Activated CD8-positive, alpha-beta memory T cell treated with anti-CD3 and anti-CD28 coated beads for 36 hours (primary cell): ENCODE measurements around the gene NCOA1. TPM values are rescaled to one million over a fixed set of nuclear protein-coding genes. Genes with fewer than 3 reads are reported as not detected.

Source experiments
- CTCF ChIA-PET: fragments of 350-600 bp; sonication (Branson Sonifier 250); formaldehyde crosslinking; loops from one replicate; lab custom pipeline; 2021; ENCODE audit warnings: antibody characterized with exemption; lab: Charles Lee
- POLR2A ChIA-PET: fragments of 350-600 bp; sonication (Branson Sonifier 250); formaldehyde crosslinking; loops from one replicate; lab custom pipeline; 2021; ENCODE audit warnings: antibody characterized with exemption; lab: Charles Lee
- total RNA-seq, 2 experiments: library from RNA; stranded (reverse); gene quantifications; one replicate each; pipeline ENCODE4 v1.2.3, GENCODE V29; 2021

The NCOA1 gene
- total RNA-seq, 2 experiments from 2014 or later, result 28.6 to 28.9 TPM

DNA sequence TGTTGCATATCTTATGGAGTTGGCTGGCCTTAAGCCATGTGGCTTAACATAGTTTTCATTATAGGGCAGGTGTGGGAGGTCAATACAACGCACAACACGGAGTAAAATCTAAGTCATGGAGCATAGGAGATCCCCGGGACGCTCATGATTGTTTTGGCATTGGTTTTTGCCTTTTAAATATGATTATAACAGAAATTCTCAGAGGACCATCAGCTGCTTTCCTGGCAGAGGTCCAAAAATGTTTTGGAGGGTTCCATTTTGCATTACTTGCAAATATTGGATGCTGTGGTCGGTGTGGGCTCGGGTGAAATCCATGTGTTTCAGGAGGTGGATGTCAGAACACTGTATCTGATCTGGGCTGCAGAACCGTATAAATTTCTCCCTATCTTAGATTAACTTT, 3.4 kb downstream of the NCOA1 start:
- ChIA-PET POLR2A (no interaction called here), CTCF (no interaction called here)

DNA sequence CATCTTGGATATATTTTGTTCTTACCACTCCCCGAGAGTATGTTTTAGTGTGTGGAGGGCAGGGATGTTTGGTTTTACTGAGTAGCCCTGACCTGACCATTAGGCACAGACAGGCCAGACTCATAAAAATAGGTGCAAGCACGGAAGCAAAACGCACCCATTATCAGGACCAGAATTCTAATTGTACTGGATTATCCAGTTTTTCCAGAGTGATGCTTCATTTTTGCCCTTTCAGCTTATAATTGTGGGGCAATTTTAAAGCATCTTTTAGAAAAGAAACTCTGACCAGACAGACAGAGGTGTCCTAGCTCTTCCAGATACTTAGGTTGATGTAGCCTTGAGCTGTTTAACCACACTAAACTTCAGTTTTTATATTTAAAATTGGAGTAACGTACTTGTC, 4.4 kb downstream of the NCOA1 start:
- CTCF ChIA-PET, result interaction anchor here (0.6 kb wide), 1 partner anchor 77 kb away, joined by 3 read pairs; no protein-coding TSS in a partner anchor

GRCh38 chr2:24496959-24497358, 5.9 kb downstream of the NCOA1 start:
- POLR2A ChIA-PET, result no interaction called here
- CTCF ChIA-PET, result interaction anchor here (1.2 kb wide), 1 partner anchor 27 kb away, joined by 3 read pairs; no protein-coding TSS in a partner anchor

More for the DNA sequence above, 4.4 kb downstream of the NCOA1 start:
- POLR2A ChIA-PET, result interaction anchor here (0.6 kb wide), 1 partner anchor 867 kb away, joined by 6 read pairs; no protein-coding TSS in a partner anchor

- CTCF ChIA-PET, result no interaction called here
- POLR2A ChIA-PET, result interaction anchor here (0.7 kb wide), 1 partner anchor 201 kb away, joined by 3 read pairs; no protein-coding TSS in a partner anchor
Measured at GRCh38 chr2:24497685-24498084, 6.6 kb downstream of the NCOA1 start.

- POLR2A ChIA-PET, result interaction anchor here (0.7 kb wide), 1 partner anchor 201 kb away, joined by 3 read pairs; no protein-coding TSS in a partner anchor
- CTCF ChIA-PET, result no interaction called here
Measured at GRCh38 chr2:24498121-24498520, 7.1 kb downstream of the NCOA1 start.

DNA sequence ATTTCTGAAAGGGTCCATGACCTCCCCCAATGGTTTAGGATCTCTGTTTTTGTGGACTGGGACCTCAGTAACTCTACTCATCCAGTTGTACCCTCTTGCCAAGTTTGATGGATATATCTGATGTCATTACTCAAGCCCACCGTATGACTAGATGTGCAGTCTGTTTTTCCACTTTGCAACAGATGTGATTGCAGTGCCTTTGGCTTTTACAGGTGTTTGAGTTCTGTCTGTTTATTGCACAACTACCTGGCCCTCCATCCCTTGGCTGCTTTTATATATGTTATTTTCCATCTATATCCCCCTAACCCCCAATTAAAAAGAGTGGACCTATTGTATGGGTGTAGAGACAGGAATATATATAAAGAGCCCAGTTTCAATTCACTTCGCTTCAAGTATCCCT, 10.8 kb downstream of the NCOA1 start:
- CTCF ChIA-PET, result no interaction called here
- POLR2A ChIA-PET, result no interaction called here

- POLR2A ChIA-PET, result no interaction called here
- CTCF ChIA-PET, result no interaction called here
Measured at GRCh38 chr2:24505534-24506275, 14.7 kb downstream of the NCOA1 start.

- POLR2A ChIA-PET, result no interaction called here
- CTCF ChIA-PET, result no interaction called here
Measured at GRCh38 chr2:24507549-24507948, 16.5 kb downstream of the NCOA1 start.

DNA sequence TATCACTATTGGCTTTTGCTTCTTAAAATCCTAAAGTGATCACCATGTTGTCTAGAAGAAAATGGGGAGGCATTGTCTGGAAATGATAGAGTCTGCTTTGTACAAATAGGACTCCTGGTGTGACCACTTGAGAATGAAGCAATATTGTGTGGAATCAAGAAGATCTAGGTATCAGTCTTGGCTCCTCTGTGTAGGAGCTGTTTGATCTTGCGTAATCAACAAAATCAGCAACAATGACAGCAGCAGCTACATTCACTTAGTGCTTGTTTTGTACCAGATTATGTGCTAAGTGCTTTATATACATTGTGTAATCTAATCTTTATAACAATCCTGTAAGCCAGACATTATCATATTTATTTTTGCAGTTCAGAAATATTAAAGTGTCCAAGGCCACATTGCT, 17.8 kb downstream of the NCOA1 start:
- ChIA-PET POLR2A (no interaction called here), CTCF (no interaction called here)

- ChIA-PET POLR2A (no interaction called here), CTCF (no interaction called here)
Measured at GRCh38 chr2:24509425-24509824, 18.4 kb downstream of the NCOA1 start.

DNA sequence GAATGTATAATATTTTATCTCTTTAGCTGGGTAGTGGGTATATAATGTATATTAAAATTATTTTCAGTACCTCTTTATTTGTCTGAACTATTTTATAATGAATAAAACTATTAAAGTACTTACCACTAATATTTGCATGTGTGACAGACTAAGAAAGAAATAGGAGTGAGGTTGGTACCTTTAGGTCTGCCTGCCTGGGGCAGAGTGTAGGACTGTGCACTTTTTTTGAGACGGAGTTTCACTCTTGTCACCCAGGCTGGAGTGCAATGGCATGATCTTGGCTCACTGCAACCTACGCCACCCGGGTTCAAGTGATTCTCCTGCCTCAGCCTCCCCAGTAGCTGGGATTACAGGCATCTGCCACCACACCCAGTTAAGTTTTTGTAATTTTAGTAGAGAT, 18.8 kb downstream of the NCOA1 start:
- ChIA-PET CTCF (interaction anchor here (0.6 to 1.0 kb wide), 2 partner anchors 89 to 241 kb away, joined by 3 read pairs; no protein-coding TSS in a partner anchor), POLR2A (no interaction called here)

GRCh38 chr2:24510771-24511170, 19.7 kb downstream of the NCOA1 start:
- POLR2A ChIA-PET, result no interaction called here

DNA sequence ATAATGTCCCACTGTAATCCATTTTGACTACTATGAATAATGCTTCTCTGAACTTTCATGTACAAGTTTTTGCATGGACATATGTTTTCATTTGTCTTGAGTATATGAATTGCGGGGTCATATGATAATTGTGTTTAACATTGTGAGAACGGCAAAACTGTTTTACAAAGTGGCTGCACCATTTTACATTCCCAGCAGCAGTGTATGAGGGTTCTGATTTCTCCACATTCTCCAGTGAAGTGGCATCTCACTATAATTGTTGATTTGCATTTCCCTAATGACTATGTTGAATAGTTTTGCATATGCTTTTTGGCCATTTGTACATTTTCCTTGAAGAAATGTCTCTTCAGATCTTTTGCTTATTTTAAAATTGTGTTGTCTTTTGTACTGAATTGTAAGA, 20.1 kb downstream of the NCOA1 start:
- ChIA-PET POLR2A (no interaction called here), CTCF (no interaction called here)

More at GRCh38 chr2:24510771-24511170, 19.7 kb downstream of the NCOA1 start:
- CTCF ChIA-PET, result interaction anchor here (1.0 kb wide), 1 partner anchor 90 kb away, joined by 3 read pairs; no protein-coding TSS in a partner anchor

GRCh38 chr2:24511894-24512293, 20.8 kb downstream of the NCOA1 start:
- POLR2A ChIA-PET, result interaction anchor here (1.1 kb wide), 1 partner anchor 308 kb away, joined by 3 read pairs; no protein-coding TSS in a partner anchor
- CTCF ChIA-PET, result interaction anchor here (0.9 kb wide), 1 partner anchor 33 kb away, joined by 3 read pairs; no protein-coding TSS in a partner anchor

- POLR2A ChIA-PET, result interaction anchor here (1.1 kb wide), 1 partner anchor 308 kb away, joined by 3 read pairs; no protein-coding TSS in a partner anchor
- CTCF ChIA-PET, result interaction anchor here (0.9 kb wide), 1 partner anchor 32 kb away, joined by 3 read pairs; no protein-coding TSS in a partner anchor
Measured at GRCh38 chr2:24512404-24512803, 21.4 kb downstream of the NCOA1 start.

DNA sequence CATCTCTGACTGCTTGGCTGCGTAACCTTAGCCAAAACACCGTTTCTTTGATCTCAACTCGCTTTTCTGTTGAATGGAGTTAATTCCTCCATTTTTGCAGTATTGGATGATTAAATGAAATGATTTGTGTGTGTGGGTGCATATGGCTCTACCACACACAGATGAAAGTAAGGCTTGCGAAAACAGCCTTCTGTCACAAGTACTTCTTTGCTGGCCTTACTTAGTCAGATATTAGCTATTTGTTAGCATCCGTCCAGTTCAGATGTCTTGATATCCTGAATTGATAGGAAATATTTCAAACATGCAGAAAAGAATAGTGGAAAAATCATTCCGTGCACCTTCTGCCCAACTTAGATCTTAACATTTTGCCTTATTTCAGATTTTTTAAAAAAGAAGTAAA, 21.8 kb downstream of the NCOA1 start:
- ChIA-PET POLR2A (interaction anchor here (1.1 kb wide), 1 partner anchor 307 kb away, joined by 3 read pairs; no protein-coding TSS in a partner anchor), CTCF (interaction anchor here (0.9 kb wide), 1 partner anchor 32 kb away, joined by 3 read pairs; no protein-coding TSS in a partner anchor)

DNA sequence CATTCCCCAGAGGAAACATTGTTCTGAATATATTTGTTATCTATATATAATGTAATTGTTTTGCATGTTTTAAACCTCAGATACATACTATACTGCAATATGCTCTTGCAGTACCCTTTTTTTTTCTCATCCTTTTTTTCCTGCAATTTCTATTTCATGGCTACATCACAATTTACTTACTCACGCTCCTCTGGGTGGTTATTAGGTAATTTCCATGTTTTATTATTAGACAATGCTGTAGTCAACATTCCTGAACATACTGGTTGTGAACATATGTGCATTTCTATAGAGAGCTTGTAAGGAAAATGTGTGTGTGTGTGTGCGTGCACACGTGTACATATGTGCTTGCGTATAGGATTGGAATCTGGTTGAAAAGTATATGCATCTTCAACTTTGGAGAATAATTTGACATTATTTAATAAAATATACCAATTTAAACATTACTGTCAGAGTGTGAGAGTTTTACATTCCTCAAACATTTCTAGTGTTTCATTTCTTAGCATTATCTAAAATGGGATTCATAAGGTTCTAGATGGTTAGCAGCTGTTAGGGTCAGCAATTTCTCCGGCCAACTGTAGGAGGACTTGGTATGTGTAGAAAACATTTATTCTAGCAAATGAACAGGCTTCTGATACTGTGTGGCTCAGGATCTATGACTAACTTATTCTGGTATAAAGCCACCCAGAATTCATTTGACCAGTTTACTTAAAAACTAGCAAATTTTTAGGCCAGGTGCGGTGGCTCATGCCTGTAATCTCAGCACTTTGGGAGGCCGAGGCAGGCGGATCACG, 22.4 kb downstream of the NCOA1 start:
- CTCF ChIA-PET, result interaction anchor here (1.8 kb wide), 1 partner anchor 23 kb away, joined by 6 read pairs; the partner anchor contains the start of gene NCOA1
- POLR2A ChIA-PET, result no interaction called here

GRCh38 chr2:24514820-24515219, 23.8 kb downstream of the NCOA1 start:
- POLR2A ChIA-PET, result no interaction called here
- CTCF ChIA-PET, result interaction anchor here (1.8 kb wide), 1 partner anchor 24 kb away, joined by 6 read pairs; the partner anchor contains the start of gene NCOA1

- POLR2A ChIA-PET, result no interaction called here
- CTCF ChIA-PET, result interaction anchor here (1.8 kb wide), 1 partner anchor 24 kb away, joined by 6 read pairs; the partner anchor contains the start of gene NCOA1
Measured at GRCh38 chr2:24515335-24515734, 24.3 kb downstream of the NCOA1 start.
